Right cardiac atrium (tissue), 5 donors: ENCODE results near the gene ZBTB9. TPM values are rescaled to one million over a fixed set of nuclear protein-coding genes. Genes with fewer than 3 reads are reported as not detected.

ENCODE experiments used
- ATAC-seq, 2 donors: fragments of 200-7000 bp; cut with Tn5 transposase; one replicate each; pipeline versions ENCODE4 v1.8.0 to v1.9.1; 2020; ENCODE audit warnings: moderate library complexity in 2 of 2, mild to moderate bottlenecking in 1 of 2
- DNase-seq, 3 donors: peaks; one replicate each; pipeline ENCODE4 v3.0.0-alpha.2; 2020
- H3K27ac ChIP-seq: one replicate; pipeline ENCODE4 v1.5.1; 2013; ENCODE audit warnings: mild to moderate bottlenecking, low read length, control low read depth, moderate library complexity
- H3K27me3 ChIP-seq: one replicate; pipeline ENCODE4 v1.6.1; 2013; ENCODE audit not compliant: control insufficient read depth, insufficient read depth
- H3K4me1 ChIP-seq: one replicate; pipeline ENCODE4 v1.6.1; 2013; ENCODE audit warnings: low read length; ENCODE audit not compliant: control insufficient read depth, insufficient read depth
- H3K4me3 ChIP-seq: one replicate; pipeline ENCODE4 v1.5.1; 2013; ENCODE audit warnings: low read length, control low read depth
- H3K9me3 ChIP-seq: one replicate; pipeline ENCODE4 v1.6.1; 2013; ENCODE audit warnings: low read length; ENCODE audit not compliant: control insufficient read depth
- WGBS: extraction: QIAGEN DNeasy Blood & Tissue Kit; methylation state at CpG from one replicate; pipeline ENCODE4 v1.1.7; 2013; 5-methylcytosine and 5-hydroxymethylcytosine counted together
- intact Hi-C, 4 donors: fragments of 100-400 bp; cut with DNase I; formaldehyde crosslinking; loops; one replicate each; pipeline versions ENCODE4 v1.11.0 to v1.14.0; 2022 to 2023
- long read RNA-seq, 4 donors: library from polyadenylated mRNA; unstranded; transcript quantifications; one replicate each; pipeline ENCODE4 v2.0.0, GENCODE V29; 2020 to 2021
- polyA plus RNA-seq: library from polyadenylated mRNA; stranded (reverse); fragments of 200-250 nt; gene quantifications from one replicate; pipeline ENCODE4 v1.2.3, GENCODE V29; 2013
- total RNA-seq, 4 donors: library from RNA; stranded (reverse); fragmentation: NEBNext Ultra II Directional; extraction: Animal tissue kit (Norgen Biotek cat#: 25700); gene quantifications; one replicate each; pipeline ENCODE4 v1.2.1, GENCODE V29; 2021
- donor health status: healthy with polysubstance abuse.
- donor health status: DM: no; HTN: yes; CAD: no.
- donor health status: DM: no; HTN: no; CAD: no.
- donor health status: DM: no; HTN: yes; CAD: no; lungs with severe emphysema.
- donor health status: DM: yes; HTN: yes; CAD: no.

The ZBTB9 gene
- total RNA-seq (1 to 10 TPM; 3.9 to 4.9 (median 4.3) TPM), polyA plus RNA-seq (2.8 TPM)
- long read RNA-seq, donor 1, transcript ZBTB9-201 (2 exons, 2,716 nt) = major isoform, 20 of 24 reads
- long read RNA-seq, donor 1, partial matches to known transcripts = 0 of 24 reads
- long read RNA-seq, donor 1, other reads (novel, unspliced or antisense) = 4 of 24 reads
- long read RNA-seq, donor 2, transcript ZBTB9-201 (2 exons, 2,716 nt) = major isoform, 8 of 9 reads
- long read RNA-seq, donor 2, partial matches to known transcripts = 0 of 9 reads
- long read RNA-seq, donor 2, other reads (novel, unspliced or antisense) = 1 of 9 reads
- long read RNA-seq, donor 3, transcript ZBTB9-201 (2 exons, 2,716 nt) = major isoform, 45 of 53 reads
- long read RNA-seq, donor 3, partial matches to known transcripts = 0 of 53 reads
- long read RNA-seq, donor 3, other reads (novel, unspliced or antisense) = 7 of 53 reads
- long read RNA-seq, donor 4, transcript ZBTB9-201 (2 exons, 2,716 nt) = major isoform, 5 of 6 reads
- long read RNA-seq, donor 4, partial matches to known transcripts = 0 of 6 reads
- long read RNA-seq, donor 4, other reads (novel, unspliced or antisense) = 1 of 6 reads

GRCh38 chr6:33454009-33454946 lies at the start of gene ZBTB9:
Gene ZBTB9 (plus strand): TSS chr6:33454576. CDS start chr6:33455101, 525 bp downstream.
- no peaks in the 10 kb centered on the region for H3K9me3 ChIP-seq
- no peaks in the 10 kb centered on the region for H3K27me3 ChIP-seq
- ATAC-seq (peak; percentile 99), DNase-seq (peak; percentile 96 to 99 (median 98))
- WGBS = under 1% methylated on average over 65 of the region's 65 CpGs
- peaks cover 3% of the 10 kb centered on the region for H3K4me1 ChIP-seq
- peak within 1 kb of the TSS; percentile 79 for H3K4me3 ChIP-seq
- H3K27ac ChIP-seq = peak within 1 kb of the TSS; percentile 38
- intact Hi-C loops = no loop called here

GRCh38 chr6:33404884-33405283 lies 49.5 kb upstream of the ZBTB9 start:
- H3K27me3 ChIP-seq = no peaks in the 10 kb centered on the region
- ATAC-seq = no peak
- no peak overlapping the region for H3K4me3 ChIP-seq
- intact Hi-C loops = no loop called here
- WGBS = 93% methylated on average over 17 of the region's 17 CpGs
- H3K27ac ChIP-seq = no peak overlapping the region
- H3K9me3 ChIP-seq = no peaks in the 10 kb centered on the region
- DNase-seq = no peak
- H3K4me1 ChIP-seq = no peaks in the 10 kb centered on the region

GRCh38 chr6:33405386-33405940 lies 48.9 kb upstream of the ZBTB9 start:
- Histone ChIP-seq H3K4me1 (no peaks in the 10 kb centered on the region), H3K27me3 (no peaks in the 10 kb centered on the region), H3K9me3 (no peaks in the 10 kb centered on the region), H3K27ac (no peak overlapping the region), H3K4me3 (no peak overlapping the region)
- 93% methylated on average over 15 of the region's 15 CpGs for WGBS
- ATAC-seq = no peak
- DNase-seq = no peak
- intact Hi-C loops = no loop called here

- Histone ChIP-seq H3K9me3 (no peaks in the 10 kb centered on the region), H3K4me3 (no peak overlapping the region), H3K4me1 (no peaks in the 10 kb centered on the region), H3K27ac (no peak overlapping the region), H3K27me3 (no peaks in the 10 kb centered on the region)
- DNase-seq (no peak), ATAC-seq (no peak)
- intact Hi-C loops = no loop called here
- 95% methylated on average over 17 of the region's 17 CpGs for WGBS
Measured at GRCh38 chr6:33406126-33406525, 48.2 kb upstream of the ZBTB9 start.

- Histone ChIP-seq H3K27me3 (no peaks in the 10 kb centered on the region), H3K27ac (no peak overlapping the region), H3K4me1 (no peaks in the 10 kb centered on the region), H3K4me3 (no peak overlapping the region), H3K9me3 (no peaks in the 10 kb centered on the region)
- DNase-seq (no peak), ATAC-seq (no peak)
- WGBS = 77% methylated on average over 5 of the region's 5 CpGs
- intact Hi-C loops = no loop called here
Measured at GRCh38 chr6:33407132-33407718, 47.2 kb upstream of the ZBTB9 start.

- intact Hi-C loops = no loop called here
- Histone ChIP-seq H3K27ac (peak overlapping the region; percentile 63), H3K9me3 (no peaks in the 10 kb centered on the region), H3K4me1 (no peaks in the 10 kb centered on the region), H3K4me3 (peak overlapping the region; percentile 99), H3K27me3 (no peaks in the 10 kb centered on the region)
- WGBS = 1% methylated on average over 65 of the region's 65 CpGs
- ATAC-seq (peak; percentile 93), DNase-seq (peak; percentile 99 to 100 (median 99))
Measured at GRCh38 chr6:33410050-33410710, 44.2 kb upstream of the ZBTB9 start.

- whole genome bisulfite sequencing = 1% methylated on average over 64 of the region's 67 CpGs
- H3K27me3 ChIP-seq = no peaks in the 10 kb centered on the region
- intact Hi-C loops = no loop called here
- peak; percentile 74 to 76 for ATAC-seq
- H3K4me3 ChIP-seq = peak within 1 kb of the TSS; percentile 99
- peak within 1 kb of the TSS; percentile 99 for H3K27ac ChIP-seq
- H3K9me3 ChIP-seq = no peaks in the 10 kb centered on the region
- DNase-seq = peak in 2 of 3 donors; percentile 88 to 91
- no peaks in the 10 kb centered on the region for H3K4me1 ChIP-seq
Measured at GRCh38 chr6:33410711-33411631, 43.4 kb upstream of the ZBTB9 start, which contains the start of gene PHF1. Gene PHF1 (plus strand): TSS chr6:33411014. CDS start chr6:33412264, 1,250 bp downstream.

- intact Hi-C loops = no loop called here
- peak overlapping the region; percentile 99 for H3K4me3 ChIP-seq
- DNase-seq (no peak), ATAC-seq (no peak)
- peak overlapping the region; percentile 24 for H3K27ac ChIP-seq
- no peaks in the 10 kb centered on the region for H3K9me3 ChIP-seq
- no peaks in the 10 kb centered on the region for H3K27me3 ChIP-seq
- 47% methylated on average over 6 of the region's 6 CpGs for WGBS
- peaks cover 2% of the 10 kb centered on the region for H3K4me1 ChIP-seq
Measured at GRCh38 chr6:33411632-33412005, 42.8 kb upstream of the ZBTB9 start.

GRCh38 chr6:33412140-33413009 lies 42.0 kb upstream of the ZBTB9 start:
- intact Hi-C loops = no loop called here
- Histone ChIP-seq H3K27ac (no peak overlapping the region), H3K4me3 (no peak overlapping the region), H3K9me3 (no peaks in the 10 kb centered on the region), H3K4me1 (peaks cover 4% of the 10 kb centered on the region), H3K27me3 (no peaks in the 10 kb centered on the region)
- WGBS = 86% methylated on average over 10 of the region's 10 CpGs
- no peak for ATAC-seq
- DNase-seq = peak in 1 of 3 donors; percentile 69
